HG03378 (cell line): ENCODE measurements around the gene SORCS2.

ENCODE experiments used
- ATAC-seq: cut with Tn5 transposase; IDR thresholded peaks from one replicate; pipeline ENCODE4 v1.9.1; 2021; ENCODE audit warnings: mild to moderate bottlenecking, moderate library complexity; ENCODE audit not compliant: unreplicated experiment

Gene SORCS2

DNA sequence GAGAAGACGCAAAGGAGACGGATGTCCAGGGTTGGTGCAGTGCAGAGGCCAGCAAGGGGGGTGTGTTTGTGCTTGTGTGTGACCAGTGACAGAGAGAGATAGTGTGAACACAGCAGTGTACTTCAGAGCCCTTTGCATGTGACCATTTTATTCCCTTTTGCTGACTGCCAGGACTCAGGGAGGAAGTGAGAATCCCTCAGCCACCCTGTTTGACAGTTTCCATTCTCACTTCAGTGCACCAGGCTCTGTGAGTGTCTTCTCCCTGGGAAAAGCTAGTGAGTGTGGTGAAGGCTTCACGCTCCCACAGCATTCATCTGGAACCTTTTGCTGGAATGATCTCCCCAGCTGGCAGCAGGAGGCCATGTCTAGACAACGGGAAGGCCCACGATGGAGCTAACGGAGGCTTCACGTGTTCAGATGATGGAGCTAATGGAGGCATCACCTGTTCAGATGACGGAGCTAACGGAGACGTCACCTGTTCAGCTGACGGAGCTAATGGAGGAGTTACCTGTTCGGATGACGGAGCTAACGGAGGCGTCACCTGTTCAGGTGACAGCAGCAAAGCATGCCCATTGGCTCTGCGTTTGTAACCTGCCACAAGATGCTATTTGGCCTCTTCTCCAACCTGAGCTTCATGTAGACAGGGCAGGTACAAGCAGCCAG lies 551.9 kb downstream of the SORCS2 start:
- ATAC-seq: no peak

DNA sequence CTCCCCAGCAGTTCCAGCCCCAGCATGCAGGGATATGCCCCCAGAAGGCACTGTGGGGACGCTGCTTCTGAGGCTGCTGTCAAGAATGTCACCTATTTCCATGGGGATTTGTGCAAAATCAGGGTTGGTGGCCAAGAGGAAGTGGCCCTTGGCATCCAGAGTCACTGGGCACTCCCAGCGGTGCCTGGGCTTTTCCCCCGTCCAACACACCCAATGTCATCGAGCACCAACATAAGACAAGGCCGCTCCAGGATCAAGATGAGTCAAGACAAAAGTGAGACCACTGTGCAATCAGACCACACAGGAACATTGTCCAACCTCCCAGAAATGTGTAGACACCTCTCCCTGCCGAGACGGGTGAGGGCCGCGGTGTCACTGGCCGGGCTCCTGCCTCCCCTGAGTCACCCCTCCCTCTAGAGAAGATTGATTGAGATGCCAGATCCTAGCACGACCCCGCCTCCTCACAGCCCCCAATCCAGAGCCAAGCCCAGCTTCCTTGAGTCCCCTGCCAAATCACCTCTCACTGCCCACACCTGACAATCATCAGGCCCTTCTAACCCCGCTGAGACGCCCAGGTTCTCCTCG lies 553.1 kb downstream of the SORCS2 start:
- ATAC-seq: no peak

GRCh38 chr4:7746351-7747061 lies 554.2 kb downstream of the SORCS2 start:
- ATAC-seq: no peak

GRCh38 chr4:7747062-7747385 lies 554.7 kb downstream of the SORCS2 start:
- no peak for ATAC-seq

DNA sequence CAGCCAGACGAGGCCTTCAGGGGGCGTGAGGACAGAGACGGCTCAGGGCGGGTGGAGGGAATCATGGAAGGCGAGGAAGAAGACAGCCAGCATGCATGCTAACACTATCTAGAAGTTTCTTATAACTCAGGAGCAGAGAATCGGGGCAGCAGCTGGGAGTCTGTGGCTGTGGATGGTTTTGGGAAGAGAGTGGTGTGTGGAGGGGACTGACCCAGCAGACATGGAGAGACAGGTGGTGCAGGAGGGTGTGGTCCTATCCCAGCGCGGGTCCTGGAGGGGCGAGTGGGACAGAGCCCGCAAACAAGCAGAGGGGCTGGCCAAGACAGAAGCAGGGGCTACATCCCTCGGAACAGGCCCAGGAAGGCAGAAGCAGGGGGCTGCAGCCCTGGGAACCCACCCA lies 555.2 kb downstream of the SORCS2 start:
- no peak for ATAC-seq

DNA sequence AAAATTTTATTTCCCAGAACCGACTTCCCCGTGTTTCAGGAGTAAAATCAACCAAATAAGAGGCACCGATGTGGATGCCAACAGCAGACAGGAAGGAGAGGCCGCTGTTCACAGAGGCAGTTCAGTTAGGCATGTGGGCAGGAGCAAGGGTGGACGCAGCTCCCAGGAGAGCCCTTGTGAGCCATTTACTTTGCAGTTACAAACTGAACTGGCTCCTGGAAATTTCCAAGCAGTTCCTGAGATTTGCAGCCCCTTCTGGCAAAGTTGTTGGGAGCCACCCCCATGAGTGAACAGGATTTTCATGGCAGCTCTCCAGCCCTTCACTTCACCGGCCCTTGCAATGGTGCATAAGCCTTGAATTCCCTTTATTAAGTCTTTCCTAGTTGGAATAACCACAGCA lies 558.2 kb downstream of the SORCS2 start:
- no peak for ATAC-seq

DNA sequence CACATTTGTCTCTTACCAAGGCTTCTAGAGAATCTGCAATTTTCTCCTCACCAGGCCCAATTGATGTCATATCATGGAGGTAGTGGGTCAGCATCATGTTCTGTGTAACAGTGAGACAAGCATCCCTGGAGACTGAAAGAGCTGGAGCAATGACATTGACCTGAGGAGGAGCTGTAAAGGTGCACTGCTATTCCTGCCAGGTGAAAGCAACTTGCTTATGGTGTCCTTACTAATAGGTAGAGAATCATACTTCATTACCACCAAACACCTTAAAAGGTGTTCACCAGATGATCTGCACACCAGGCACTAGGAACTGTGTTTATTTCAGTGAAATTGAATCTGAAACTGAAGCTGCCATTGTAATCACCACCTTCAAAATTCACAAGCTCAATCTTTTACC lies 558.6 kb downstream of the SORCS2 start:
- no peak for ATAC-seq

GRCh38 chr4:7752649-7753048 lies 560.3 kb downstream of the SORCS2 start:
- no peak for ATAC-seq

DNA sequence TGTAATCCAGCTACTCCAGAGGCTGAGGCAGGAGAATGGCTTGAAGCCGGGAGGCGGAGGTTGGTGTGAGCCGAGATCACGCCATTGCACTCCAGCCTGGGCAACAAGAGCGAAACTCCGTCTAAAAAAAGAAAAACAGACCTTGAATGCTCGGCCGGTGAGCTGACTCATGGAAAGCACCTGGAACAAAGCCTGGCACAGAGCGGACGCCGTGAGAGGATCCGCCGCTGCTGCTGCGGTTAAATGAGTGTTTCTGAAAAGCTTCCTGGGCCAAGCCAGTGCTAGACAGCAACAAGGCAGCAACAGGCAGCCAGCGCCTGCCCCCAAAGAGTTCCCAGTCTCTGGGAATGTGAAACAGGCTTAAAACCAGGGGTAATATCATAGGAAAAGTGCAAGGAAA lies 560.9 kb downstream of the SORCS2 start:
- no peak for ATAC-seq

- ATAC-seq: no peak
Observed at GRCh38 chr4:7753931-7754465, 561.7 kb downstream of the SORCS2 start.

DNA sequence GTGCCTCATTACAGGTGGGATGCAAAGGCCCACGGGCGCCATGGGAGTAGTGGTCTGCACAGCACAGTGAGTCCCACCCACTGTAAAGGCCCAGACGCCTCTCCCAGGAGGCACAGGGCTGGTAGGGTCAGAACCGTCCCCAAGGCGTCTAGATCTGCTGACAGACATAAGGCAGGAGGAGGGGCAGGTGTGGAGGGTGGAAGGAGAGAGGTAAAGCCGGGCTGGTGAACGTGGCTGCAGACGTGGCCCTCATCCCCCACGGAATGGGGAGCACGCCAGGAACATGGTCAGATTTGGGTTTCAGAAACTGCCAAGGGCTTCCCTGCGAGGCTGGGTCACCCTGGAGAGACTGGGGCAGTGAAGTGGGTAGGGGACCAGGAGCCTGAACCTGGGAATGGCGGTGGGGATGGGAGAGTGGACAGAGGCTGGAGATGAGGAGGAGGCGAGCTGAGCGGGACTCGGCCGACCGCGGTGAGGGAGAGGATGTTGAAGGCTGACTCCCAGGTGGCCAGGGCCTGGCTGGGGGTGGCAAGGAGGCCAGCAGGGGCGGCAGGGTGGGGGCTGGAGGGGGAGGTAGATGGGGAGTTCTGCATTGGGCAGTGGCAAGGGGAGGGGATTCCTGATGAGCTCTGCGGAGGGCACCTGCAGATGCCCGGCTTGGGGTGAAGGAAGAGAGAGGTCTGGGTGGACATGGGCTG lies 562.4 kb downstream of the SORCS2 start:
- ATAC-seq: no peak

GRCh38 chr4:7755561-7755960 lies 563.2 kb downstream of the SORCS2 start:
- ATAC-seq: no peak

GRCh38 chr4:7756071-7756470 lies 563.7 kb downstream of the SORCS2 start:
- no peak for ATAC-seq

DNA sequence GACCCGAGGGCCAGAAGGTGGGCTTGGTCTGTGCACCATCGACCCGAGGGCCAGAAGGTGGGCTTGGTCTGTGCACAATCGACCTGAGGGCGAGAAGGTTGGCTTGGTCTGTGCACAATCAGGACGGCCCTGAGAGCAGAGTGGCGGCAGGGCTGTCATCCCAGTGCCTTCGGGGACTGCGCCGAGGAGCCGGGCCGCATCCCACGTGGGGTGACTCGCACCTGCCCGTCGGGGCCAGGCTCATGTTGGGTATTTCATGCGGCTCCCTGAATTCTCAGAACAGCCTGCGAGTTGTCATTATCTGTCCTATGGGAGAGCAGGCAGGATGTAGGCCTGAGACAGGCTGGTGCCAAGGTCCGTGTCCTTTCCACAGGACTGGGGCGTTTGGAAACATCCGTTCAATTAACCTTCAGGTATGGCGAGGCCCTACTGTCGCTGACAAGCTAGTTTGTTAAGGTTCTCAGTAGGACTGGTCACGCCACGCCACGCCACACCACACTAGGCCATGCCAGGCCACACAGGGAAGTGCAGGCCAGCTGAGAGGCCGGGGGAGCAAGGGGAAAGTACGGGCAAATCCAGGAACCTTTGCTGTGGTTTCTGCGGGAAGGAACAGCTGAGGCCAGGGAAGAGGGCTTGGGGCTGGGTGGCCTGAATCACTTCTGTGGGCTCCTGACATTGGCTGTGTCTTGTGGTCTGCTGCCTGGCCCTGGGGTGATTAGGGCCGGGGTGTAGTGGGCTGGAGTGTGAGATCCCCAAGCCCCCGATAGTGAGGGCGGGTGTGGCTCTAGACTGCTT lies 564.4 kb downstream of the SORCS2 start:
- ATAC-seq: no peak

GRCh38 chr4:7757501-7758471 lies 565.4 kb downstream of the SORCS2 start:
- no peak for ATAC-seq

DNA sequence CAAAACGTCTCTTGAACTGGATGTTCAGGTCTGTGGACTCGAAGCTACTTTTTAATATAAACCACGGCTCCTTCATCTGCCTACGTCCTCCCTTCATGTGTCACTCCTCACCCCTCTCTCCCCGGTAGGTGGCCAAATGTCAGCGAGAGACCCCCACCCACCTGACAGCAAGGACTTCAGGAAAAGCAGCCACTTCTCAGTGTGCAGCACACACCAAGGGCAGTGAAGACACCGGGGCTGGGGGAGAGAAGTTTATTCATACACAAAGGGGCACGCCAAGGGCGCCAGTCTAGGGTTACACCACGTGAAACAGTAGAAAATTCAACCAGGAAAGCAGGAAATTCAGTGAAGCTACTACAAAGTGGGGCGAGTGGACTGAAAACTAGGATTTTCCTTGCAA lies 566.1 kb downstream of the SORCS2 start:
- ATAC-seq: no peak

DNA sequence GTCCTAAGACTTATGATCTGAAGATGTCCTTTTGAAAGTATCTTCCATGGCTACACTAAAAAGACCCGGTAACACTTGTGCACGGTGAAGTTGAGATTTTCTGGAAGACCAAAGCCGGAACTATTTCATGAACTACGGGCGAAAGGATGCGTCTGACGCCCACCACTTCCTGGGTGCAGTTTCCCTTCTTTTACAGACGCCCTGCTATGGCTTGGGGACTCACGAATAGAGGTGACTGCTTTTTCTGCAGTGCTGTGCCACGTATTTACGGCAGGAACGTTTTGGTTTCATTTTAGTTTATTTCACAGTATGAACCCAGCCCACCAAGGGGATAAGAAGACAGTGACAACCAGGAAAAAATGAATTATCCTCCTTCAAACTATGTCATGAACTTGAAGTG lies 566.9 kb downstream of the SORCS2 start:
- no peak for ATAC-seq

GRCh38 chr4:7759635-7760034 lies 567.3 kb downstream of the SORCS2 start:
- ATAC-seq: no peak

- no peak for ATAC-seq
Observed at GRCh38 chr4:7760228-7760627, 567.9 kb downstream of the SORCS2 start.

GRCh38 chr4:7760706-7761105 lies 568.4 kb downstream of the SORCS2 start:
- ATAC-seq: no peak
